Cerebellar nuclear complex (tissue), 1 donor: ENCODE measurements around the gene LRCH1.

Source experiments
- DNase-seq, 2 experiments: peaks; one replicate each; lab custom pipeline; 2025; lab: John Stamatoyannopoulos, UW

LRCH1 gene

DNA sequence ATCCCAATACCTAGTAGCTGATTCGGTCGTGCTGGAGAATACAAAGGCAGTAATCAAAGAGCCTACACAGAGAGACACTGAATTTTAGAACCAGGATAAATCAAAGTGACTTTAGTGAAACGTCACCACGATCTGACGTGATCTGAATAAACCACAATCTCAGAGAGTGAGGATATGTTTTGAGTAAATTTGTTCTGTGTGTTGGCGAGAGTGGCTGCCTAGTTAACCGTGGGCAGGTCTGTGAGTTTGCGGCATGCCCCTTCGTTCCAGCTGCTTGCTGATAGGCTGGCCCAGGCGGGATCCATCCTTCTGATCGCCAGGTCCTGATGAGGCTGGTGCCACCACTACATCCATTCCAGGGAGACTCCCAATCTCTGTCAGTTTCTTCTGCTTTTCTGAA is 40.4 kb downstream of the LRCH1 start:
- no peak for DNase-seq

DNA sequence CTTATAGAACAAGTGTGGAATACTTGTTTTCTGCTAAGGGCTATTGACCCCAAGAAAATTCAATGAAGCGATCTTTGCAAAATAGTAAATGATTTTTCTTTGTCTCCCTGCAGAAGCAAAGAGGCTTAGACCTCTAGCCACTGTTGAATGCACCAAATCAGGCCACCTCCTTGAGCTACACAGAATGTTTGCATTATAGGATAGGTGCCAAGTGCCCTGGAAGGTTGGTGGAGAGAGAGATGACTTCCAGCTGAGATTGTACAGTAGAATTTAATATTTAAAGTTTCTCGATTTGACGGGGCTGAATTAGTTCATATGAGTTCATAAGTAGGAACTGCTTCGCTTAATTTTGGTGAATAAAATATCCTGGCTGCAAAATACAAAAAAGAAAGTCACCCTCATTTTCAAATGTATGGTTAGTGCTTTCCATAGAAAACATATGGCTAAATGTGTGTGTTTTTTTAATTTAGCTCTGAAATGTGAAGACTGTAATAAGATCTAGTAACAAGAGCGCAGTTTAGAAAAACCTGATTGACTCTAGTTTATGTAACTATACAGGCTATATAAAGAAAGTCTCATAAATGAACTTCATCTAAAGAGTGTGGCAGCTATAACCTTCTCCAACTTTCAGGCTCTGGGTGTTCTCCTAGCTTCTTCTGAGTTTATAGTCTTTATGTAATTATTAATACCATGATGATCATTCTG is 41.6 kb downstream of the LRCH1 start:
- DNase-seq: no peak

DNA sequence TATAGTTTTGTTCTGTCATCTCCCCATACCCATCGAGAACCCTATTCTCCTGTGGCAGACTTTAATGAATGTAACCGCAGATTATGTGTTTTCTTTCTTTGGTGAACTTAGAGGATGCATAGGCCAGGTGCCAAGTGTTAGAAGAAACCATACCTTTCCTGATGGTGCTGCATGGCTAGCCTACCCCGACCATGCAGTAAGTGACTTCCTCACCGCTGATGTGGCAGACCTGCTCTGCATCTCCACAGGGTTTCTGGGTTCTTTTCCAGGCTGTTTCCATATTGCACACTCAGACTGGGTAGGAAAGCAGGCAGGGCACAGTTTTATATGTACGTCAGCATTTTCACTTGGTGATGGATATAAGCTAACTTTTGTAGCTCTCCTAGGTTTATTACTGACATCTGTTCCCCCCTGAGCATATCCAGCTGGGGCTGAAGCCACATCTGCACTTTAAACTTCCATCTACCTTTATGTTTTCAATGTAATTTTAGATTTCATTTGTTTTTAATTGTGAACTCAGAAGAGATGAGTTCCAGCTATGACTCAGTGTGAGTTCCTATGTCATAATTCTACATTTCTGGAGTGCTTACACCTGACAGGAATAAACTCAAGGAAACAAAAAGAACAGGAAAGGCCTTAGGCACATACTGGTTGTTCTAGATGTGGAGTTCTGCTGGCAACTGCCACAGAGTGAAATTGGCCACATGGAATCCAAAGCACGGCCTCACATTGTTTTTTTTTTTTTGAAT is 42.3 kb downstream of the LRCH1 start:
- DNase-seq: no peak

DNA sequence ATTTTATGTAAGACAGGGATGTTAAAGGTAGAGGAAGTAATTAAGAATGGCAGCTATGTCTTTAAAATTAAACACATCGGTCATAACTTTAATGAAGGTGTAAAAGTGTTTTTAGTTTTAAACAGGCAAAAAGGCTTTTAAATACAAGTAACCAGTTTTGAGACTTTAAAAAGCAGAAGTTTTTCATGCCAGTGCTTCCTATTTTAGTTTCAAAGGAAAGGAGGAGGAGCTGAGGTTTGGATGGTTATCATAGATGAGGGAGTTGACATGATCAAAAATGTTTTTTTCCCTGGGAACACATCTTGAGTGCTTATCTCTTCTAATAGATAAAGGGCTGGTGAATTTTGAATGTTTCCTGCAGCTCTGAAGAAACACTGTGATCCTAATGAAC is 42.9 kb downstream of the LRCH1 start:
- DNase-seq: no peak

DNA sequence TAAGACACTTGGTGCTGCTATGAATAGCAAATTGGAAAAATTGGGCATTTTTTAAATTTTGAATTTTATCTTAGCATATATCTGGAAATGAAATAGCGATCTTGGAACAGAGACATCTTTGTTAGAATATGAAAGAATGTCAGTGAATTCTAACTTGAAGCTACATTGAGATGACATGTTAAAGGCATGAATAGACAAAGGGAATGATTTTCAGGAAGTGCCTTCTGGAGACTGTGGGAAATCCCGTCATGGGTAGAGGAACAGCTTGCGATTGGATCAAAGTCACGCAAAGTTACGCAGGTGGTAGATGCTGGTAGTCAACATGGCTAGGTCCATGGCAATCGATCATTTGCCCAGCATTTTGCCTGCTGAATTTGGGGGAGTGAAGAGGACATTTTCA is 43.5 kb downstream of the LRCH1 start:
- DNase-seq: no peak

DNA sequence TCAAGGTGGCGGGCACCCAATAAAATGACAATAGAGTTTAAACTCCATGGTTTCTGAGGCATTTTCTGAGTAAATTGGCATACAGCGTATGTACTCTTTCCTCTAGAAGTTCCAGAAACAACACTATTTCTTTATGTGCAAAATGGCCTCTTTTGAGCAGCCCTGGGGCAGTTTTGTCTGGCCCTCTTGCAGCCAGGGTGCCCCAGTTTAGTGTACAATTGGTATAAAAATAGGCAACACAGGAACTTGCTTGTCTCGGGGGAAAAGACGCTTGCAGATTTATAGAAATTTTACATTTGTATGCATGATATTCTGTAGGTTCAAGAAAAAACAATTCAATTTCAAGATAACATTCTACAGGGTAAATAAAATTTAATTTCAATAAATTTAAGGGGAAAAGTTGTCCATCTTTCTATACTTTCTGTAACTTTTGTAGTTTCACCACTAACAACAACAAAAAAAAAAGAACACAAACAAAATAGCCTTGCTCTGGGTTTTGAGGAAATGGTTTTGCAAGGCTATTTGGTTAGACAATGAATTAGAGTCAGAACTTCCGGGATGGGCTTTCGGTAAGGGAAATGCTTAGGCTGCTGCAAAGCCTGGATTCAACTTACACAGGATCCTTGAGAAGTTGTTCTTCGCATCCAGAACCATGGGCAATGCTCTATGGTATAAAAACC is 45.3 kb downstream of the LRCH1 start:
- DNase-seq: no peak

DNA sequence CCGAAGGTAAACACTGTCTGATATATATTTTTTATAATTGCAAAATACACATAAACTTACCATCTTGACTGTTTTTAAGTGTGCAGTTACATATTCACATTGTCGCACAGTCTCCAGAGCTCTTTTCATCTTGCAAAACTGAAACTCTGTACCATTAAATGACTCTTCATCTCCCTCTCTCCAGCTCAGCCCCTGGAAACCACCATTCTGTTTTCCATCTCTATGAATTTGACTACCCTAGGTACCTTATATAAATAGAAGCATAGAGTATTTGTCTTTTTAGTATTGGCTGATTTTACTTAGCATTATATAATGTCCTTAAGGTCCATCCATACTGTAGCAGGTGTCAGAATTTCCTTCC is 45.8 kb downstream of the LRCH1 start:
- DNase-seq: no peak

DNA sequence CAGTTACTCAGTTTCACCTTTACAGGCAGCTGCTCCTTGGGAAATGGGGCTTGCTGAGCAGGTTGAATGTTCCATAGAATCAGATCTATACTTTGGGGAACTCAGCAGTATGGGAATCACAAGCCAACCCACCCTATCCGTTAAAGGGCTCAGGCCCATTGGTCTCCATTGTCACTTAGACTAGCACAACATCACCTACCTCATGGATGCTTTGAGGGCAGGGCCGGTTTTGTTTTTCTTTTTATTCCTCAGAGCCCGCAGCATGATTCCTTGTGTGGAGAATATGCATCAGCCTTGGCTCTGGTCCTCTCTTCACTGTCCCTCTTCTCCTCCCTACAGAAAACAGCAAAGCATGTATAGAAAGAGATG is 48.0 kb downstream of the LRCH1 start:
- no peak for DNase-seq

DNA sequence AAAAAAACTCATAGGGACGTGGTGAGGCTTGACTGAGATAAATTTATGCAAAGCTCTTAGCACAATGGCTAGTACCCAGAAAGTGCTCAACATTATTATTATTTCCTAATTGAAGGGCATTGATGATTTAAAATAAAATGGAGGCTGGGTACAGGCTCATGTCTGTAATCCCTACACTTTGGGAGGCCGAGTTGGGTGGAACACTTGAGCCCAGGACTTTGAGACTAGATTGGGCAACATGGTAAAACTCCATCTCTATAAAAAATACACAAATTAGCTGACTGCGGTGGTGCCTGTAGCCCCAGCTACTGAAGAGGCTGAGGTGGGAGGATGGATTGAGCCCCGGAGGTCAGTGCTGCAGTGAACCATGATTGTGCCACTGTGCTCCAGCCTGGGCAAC is 49.6 kb downstream of the LRCH1 start:
- no peak for DNase-seq

DNA sequence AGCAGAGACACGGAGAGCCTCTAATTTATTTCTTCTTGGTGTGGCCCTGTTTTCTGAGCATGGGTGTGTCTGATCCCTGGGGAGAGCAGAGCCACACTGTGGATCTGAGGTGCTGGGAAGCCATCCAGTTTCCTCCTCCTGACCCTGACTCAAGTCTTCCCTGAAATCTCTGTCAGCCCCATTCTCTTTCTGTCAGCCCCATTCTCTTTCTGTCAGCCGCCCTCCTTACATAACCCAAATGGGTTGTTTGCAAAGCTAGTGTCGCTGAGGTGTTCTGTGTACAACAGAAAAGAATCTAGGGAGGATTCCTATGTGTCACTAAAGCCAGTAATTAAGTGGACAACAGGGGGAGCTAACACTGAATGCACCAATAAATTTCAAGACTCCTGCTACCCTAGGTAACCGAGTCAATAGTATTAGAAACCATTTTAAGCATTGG is 50.2 kb downstream of the LRCH1 start:
- DNase-seq: no peak

DNA sequence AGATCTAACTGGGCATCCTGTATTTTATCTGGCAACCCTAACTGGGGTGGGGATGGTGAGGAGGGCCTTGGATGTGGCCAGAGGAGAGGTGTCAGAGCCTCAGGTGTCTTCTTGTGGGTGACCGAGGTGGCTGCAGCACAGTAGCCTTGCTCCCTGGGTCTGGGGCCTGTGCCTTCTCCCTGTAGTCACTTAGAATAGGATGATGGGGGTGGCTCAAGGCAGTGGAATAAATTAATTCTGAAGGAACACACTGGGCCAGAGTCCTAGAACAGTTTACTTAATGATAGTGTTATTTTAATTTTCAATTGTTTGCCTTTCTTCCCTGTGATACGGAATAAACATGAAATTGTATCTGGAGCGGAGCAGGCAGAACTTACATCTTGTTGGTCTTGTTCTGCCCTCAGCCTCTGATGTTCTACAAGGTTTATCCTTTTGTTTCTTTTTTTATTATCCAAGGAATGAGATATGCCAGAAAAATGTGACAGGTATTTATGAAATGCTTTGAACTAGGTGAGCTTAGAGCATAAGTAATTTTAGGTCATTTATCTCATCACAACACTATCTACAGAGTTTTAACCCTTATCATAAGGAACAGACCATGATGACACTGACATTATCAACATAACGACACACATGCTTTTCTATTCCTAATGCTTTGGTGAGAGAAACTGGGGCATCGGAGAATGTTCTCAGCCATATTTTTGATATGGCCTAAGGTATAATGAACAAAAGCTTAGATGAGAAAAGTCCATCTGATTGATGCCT is 51.4 kb downstream of the LRCH1 start:
- DNase-seq: no peak

DNA sequence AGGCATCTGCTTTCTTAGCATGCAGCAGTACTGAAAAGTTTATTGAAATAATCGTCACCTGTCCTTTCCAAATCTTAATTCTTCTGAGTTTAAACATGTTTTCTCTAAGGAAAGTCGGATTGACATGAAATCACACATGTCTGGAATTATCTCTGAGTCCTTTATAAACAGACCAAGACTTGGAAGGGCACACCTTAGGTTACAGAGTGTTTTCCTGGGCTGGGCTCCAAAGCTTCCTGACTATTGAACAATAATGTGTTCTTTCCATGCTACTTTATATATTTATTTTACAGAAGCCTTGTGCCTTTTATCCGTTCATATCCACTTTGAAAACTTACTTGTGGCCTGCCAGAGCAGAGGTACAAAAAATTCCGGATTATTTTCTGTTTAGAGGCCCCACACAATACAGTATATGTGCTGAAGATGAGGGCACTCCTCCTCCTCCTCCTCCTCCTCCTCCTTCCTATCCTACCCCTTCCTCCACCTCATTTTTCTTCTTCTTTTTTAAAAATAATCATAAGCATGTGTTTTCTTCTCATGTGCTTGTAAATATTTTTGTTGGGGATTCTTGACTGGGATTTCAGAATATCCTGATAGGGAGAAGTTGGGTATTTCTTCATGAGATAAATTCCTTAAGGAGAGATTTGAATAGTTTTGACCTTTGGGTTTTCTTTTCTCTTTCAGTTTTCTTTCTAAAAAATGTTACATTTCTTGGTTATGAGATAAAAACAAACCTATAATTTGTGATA is 52.3 kb downstream of the LRCH1 start:
- DNase-seq: no peak

DNA sequence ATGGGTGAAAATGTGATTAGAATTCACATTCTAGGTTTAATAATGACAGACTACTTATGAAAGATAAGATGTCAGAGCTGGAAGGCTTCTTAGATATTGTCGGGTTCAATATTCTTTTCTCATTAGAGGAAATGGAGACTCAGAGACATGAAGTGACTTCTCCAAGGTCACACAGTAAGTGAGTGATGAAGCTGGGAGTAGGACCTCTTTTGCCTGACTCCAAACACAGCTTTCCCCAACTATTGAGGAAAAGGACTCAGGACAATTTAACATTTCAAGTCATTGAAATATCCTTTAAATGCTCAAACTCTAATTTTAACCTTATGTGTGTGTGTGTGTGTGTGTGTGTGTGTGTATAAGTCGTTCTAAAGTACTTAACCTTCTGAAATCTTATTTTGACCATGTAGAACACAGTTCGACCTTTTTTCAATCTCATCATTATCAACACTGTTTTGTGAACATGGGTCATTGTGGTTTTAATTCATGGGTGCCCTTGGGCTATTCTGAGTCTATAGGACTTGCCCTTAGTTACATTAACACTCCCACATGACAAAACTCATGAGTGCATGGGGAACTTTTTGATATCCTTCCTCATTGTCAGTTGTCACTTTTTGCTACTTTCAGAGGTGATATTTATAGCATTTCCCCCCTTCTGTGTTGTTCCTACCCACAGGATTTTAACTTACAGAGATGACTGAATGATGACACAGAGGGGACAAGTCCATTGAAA is 53.0 kb downstream of the LRCH1 start:
- DNase-seq: no peak

DNA sequence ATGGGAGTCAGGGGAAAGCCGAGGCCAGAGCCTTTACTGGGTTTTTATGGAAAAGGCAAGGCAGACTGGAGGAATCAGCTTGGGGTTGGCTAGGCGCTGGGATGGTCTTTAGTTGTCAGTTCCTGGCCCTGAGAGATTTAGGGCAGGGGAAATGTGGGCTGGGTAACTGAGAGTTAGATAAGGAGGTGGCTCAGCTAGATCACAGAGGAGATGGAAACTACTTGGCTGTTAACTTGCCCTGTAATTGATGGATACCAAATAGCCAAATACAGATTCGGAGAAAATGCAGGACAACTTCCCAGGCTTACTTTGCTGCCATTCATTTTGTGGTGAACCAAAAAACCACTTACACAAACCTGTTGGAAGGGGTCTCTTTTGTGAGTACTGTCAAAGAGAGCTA is 54.0 kb downstream of the LRCH1 start:
- no peak for DNase-seq

DNA sequence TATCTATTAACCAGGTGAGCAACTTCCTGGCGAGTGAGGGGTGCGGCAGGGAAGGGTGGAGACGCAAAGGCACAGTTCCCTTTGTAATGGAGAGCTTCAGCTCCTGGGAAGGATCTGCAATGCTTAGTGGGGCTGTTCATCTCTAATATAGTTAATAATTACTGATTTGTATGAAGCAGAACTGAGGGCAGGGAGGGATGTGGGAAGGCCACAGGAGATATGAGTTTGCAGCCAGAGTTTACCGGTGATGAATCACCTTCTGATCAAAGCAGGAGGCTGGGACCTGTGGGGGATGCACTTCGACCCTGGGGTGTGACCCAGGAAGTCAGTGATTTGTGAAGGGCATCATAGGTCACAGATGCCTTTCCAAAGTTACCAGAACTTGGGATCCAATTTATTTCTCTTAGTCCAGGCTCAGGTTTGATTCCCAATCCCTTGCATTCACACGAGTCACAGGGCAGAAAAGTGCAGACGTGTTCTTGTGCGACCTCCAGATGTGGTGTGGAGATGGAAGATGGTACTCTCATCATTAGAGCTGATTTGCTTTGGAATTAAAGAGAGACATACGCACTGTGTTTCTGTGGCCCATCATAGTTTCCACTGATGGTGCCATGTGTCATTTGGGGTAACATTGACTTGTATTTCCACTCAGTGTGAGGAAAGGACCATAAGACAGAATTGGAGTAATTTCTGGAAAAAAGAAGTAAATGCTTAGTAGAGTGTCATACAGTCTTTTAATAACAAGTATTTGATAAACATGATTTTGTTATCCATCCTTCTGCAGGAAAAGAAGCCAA is 55.0 kb downstream of the LRCH1 start:
- DNase-seq: no peak

DNA sequence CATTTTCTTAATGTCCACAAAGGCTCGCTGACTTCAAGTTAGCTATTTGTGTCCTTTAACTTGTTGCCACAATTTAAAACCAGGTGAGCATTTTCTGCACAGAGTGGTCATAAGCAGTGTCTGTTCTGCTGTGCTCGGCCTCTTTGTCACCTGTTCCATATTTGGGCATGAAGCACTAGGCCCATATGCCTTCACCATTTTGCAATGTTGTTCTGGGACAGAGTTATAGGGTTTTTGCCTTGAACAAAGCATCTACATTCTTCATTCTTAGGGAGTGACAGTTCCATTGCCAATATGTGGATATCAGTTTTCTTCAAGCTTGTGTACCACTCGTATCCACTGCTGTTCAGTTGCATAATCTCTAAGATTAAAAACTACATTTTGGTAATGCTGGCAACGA is 56.1 kb downstream of the LRCH1 start:
- no peak for DNase-seq

DNA sequence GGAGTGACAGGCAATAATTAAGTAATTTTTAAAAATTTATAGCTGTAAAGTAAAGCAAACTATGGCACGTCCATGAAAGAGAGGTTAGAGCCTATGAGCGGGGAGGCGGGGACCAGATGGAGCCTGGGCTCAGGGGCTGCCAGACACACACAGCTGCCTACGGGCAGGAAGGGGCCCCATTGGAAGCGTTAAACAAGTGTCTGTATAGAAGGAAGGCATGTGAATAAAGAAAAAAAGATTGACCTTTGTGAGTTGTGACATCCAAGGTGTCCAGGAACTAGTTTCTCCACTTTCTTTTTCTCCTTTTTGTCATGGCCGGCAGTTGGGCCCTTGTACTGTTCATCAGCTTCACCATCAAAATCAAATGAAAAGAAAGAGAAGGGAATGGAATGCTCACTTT is 56.8 kb downstream of the LRCH1 start:
- no peak for DNase-seq

DNA sequence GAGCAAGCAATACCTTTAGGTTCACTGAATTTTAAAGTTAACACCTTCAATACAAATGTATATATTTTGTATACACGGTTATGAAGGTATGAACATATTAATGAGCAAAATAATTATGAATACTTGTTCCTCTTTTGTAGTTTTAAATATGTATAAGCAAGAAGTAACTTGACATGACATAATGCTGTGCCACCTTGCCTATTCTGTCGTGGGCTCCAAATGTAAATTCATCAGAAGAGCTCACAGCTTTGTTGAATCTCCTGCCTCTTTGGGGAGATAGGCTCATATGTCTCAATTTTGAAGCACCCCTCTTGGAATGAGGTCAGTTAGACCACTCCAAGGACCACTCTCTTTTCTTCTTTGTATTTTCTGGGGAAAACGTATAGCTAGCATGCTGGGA is 59.3 kb downstream of the LRCH1 start:
- DNase-seq: no peak

DNA sequence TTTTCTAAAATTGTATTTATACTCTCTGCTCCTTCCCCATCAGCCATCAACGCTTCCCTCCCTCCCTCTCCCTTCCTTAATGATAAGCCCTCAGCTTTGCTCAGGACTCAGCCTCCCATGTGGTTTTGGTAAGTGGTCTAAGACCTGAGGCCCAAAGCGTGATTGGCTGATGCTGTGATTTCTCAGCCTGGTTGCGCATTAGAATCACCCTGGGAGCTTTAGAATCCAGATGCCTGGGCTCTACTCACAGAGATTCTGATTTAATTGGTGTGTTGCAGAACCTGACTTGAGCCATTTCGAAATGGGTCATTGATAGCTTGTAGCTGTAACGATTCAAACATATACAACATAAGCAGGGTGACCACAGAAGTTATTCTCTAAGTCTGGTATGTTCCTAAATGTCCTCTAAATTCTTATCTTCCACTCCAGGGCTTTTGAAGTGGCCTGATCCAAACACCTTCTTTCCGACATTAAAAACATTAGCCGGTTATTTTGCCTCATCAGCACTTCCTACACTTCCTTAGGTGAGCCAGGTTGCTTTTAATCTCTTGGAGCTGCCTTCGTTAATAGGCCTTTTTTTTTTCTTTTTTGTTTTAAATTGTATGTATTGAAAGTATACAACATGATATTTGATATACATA is 60.6 kb downstream of the LRCH1 start:
- DNase-seq: no peak

DNA sequence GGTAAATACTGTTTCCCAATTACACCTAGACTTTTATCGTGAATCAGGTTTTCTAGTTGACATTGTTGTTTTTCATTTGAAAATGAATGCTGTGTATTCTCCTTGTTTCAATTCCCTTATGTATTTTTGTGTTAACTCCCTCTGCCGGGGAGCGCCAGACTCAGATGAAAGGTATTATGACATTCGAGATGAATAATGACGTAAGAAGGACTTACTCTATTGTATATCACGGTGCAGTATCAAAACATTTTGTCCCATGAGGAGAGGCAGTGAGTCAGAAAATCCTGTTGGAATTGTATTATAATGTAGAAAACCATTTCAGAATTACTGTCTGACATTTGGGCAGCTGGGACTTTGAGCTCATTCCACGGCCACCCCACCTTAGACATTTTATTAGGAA is 61.6 kb downstream of the LRCH1 start:
- no peak for DNase-seq
